Neural cell (in vitro differentiated cells): Measurements from ENCODE around the gene PPAN.

ENCODE experiments used
- EZH2 ChIP-seq: fragments of 200-600, 300-800 bp; shearing (Covaris generic), sonication (generic); IDR thresholded peaks from 2 replicates; pipeline ENCODE4 v1.6.1; 2014; ENCODE audit warnings: antibody characterized with exemption, low read length, borderline replicate concordance, mild to moderate bottlenecking; ENCODE audit not compliant: insufficient read depth, poor library complexity, severe bottlenecking
- POLR2AphosphoS5 ChIP-seq: IDR thresholded peaks from 2 replicates; pipeline ENCODE4 v1.6.1; 2012
- SMC3 ChIP-seq: fragments of 450-650 bp; conservative IDR thresholded peaks from 2 replicates; pipeline ENCODE4 v1.6.1; 2014; ENCODE audit warnings: antibody characterized with exemption, mild to moderate bottlenecking, moderate library complexity; ENCODE audit not compliant: poor library complexity

DNA sequence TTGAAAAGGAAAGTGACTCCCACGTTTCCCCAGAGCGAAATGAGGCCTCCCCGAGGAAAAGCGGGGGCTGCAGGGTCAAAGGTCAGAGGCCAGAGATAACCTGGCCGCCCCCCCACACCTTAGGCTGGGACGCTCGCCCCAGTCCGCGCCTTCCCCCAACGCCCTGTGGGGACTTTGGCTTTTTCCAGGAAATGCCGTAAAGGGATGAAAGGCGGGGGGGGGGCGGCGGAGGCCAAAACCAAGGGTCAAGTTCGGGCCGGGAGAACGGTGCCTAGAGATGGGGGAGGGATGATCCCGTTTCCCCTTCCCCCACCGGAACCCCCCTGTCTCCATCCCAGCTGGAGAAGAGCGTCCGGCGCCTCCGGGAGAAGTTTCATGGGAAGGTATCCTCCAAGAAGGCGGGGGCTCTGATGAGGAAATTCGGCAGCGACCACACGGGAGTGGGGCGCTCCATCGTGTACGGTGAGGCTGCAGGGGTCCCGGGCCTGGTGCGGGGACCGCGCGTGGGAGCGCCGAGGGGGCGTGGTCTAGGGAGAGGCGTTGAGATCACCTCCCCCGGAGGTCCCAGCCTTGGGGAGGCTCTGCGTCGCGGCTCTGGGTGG lies 19.5 kb upstream of the PPAN start:
- TF ChIP-seq EZH2 (no peak), POLR2AphosphoS5 (no peak), SMC3 (no peak)
